HCT116 (cell line): ENCODE measurements around the gene CNTN4. TPM values are rescaled to one million over a fixed set of nuclear protein-coding genes. Genes with fewer than 3 reads are reported as not detected.

Source experiments
- ATAC-seq: fragments of 200-7000 bp; cut with Tn5 transposase; 2 replicates; pipeline ENCODE4 v1.9.1; 2020; ENCODE audit warnings: mild to moderate bottlenecking, moderate library complexity
- BruUV-seq: library from RNA; stranded (reverse); fragments of 400-500 nt; replicated peaks from 2 replicates; lab custom pipeline; 2021; lab: Mats Ljungman, UMichigan
- CTCF ChIA-PET: fragments of 300-600 bp; sonication (Branson Sonifier 250); formaldehyde crosslinking; loops from one replicate; lab custom pipeline; 2021; ENCODE audit warnings: antibody characterized with exemption; lab: Charles Lee
- POLR2A ChIA-PET: fragments of 300-600, 350-600 bp; sonication (Branson Sonifier 250); formaldehyde crosslinking; loops from one replicate; lab custom pipeline; 2021; ENCODE audit warnings: antibody characterized with exemption; lab: Charles Lee
- RAD21 ChIA-PET, 2 experiments: fragments of 300-600 bp; sonication (Branson Sonifier 250); formaldehyde crosslinking; loops; one replicate each; lab custom pipeline; 2023; ENCODE audit warnings: low total read pairs in 2 of 2; ENCODE audit not compliant: uncharacterized antibody in 2 of 2, unreplicated experiment in 2 of 2, low non-redundant PET in 1 of 2; lab: Charles Lee
- DNase-seq: peaks from one replicate; pipeline ENCODE4 v3.0.0-alpha.2; 2010; ENCODE audit warnings: low read depth, low spot score
- H2AFZ ChIP-seq: fragments of 200-600 bp; shearing (Covaris generic), sonication (generic); 2 replicates; pipeline ENCODE4 v1.6.1; 2017; ENCODE audit warnings: low read depth, mixed run types, mixed read lengths, antibody characterized with exemption, low read length; ENCODE audit not compliant: poor library complexity, severe bottlenecking
- H3K27ac ChIP-seq: 2 replicates; pipeline ENCODE4 v1.5.1; 2012; ENCODE audit warnings: low read depth, low read length
- H3K27me3 ChIP-seq: fragments of 200-600 bp; sonication (generic); 2 replicates; pipeline ENCODE4 v1.6.1; 2016; ENCODE audit warnings: mixed run types, low read length, mixed read lengths; ENCODE audit not compliant: insufficient read depth
- H3K36me3 ChIP-seq, 2 experiments: fragments of 200-500 bp in 1 of 2; fragments of 200-600 bp in 1 of 2; sonication (Bioruptor generic) in 1 of 2; sonication (generic) in 1 of 2; 2 replicates each; pipeline versions ENCODE4 v1.5.1 to v1.6.1; 2014 to 2016; ENCODE audit warnings: low read length in 2 of 2, inconsistent platforms in 1 of 2, mixed read lengths in 1 of 2, mixed run types in 1 of 2; ENCODE audit not compliant: insufficient read depth in 2 of 2, control insufficient read depth in 1 of 2
- H3K4me1 ChIP-seq, 2 experiments: fragments of 200-600 bp in 1 of 2; sonication (generic) in 1 of 2; 2 replicates each; pipeline versions ENCODE4 v1.5.1 to v1.6.1; 2012 to 2017; ENCODE audit warnings: low read length in 2 of 2, inconsistent platforms in 1 of 2, mild to moderate bottlenecking in 1 of 2, mixed read lengths in 1 of 2, mixed run types in 1 of 2, moderate library complexity in 1 of 2; ENCODE audit not compliant: insufficient read depth in 2 of 2, control insufficient read depth in 1 of 2
- H3K4me2 ChIP-seq: fragments of 200-600 bp; sonication (generic); 2 replicates; pipeline ENCODE4 v1.6.1; 2017; ENCODE audit warnings: mixed run types, low read length, mixed read lengths
- H3K4me3 ChIP-seq, 2 experiments: fragments of 200-600 bp in 1 of 2; sonication (generic) in 1 of 2; replicated peaks in 1 of 2; 2 replicates each; pipeline ENCODE4 v1.5.1; 2011 to 2016; ENCODE audit warnings: low read length in 2 of 2, control low read depth in 1 of 2, low read depth in 1 of 2, mild to moderate bottlenecking in 1 of 2, mixed read lengths in 1 of 2, mixed run types in 1 of 2
- H3K79me2 ChIP-seq: fragments of 200-600 bp; sonication (generic); 2 replicates; pipeline ENCODE4 v1.6.1; 2017; ENCODE audit warnings: mild to moderate bottlenecking, mixed run types, low read length, moderate library complexity, mixed read lengths; ENCODE audit not compliant: insufficient read depth
- H3K9ac ChIP-seq: fragments of 200-600 bp; sonication (generic); 2 replicates; pipeline ENCODE4 v1.6.1; 2016; ENCODE audit warnings: low read length, mixed read lengths
- H3K9me2 ChIP-seq: fragments of 200-600 bp; sonication (generic), shearing (Covaris generic); 2 replicates; pipeline ENCODE4 v1.6.1; 2017; ENCODE audit warnings: mixed run types, mild to moderate bottlenecking, moderate library complexity; ENCODE audit not compliant: insufficient read depth
- H3K9me3 ChIP-seq, 2 experiments: fragments of 200-500 bp in 1 of 2; fragments of 200-600 bp in 1 of 2; sonication (Bioruptor generic) in 1 of 2; sonication (generic) in 1 of 2; 2 replicates each; pipeline ENCODE4 v1.6.1; 2014 to 2017; ENCODE audit warnings: low read length in 2 of 2, mixed read lengths in 2 of 2, inconsistent platforms in 1 of 2, low read depth in 1 of 2, mild to moderate bottlenecking in 1 of 2, mixed run types in 1 of 2, moderate library complexity in 1 of 2; ENCODE audit not compliant: control insufficient read depth in 1 of 2, insufficient read depth in 1 of 2
- H4K20me1 ChIP-seq: fragments of 200-600 bp; sonication (generic), shearing (Covaris generic); 2 replicates; pipeline ENCODE4 v1.6.1; 2017; ENCODE audit warnings: mixed run types, mild to moderate bottlenecking, moderate library complexity; ENCODE audit not compliant: insufficient read depth
- EZH2phosphoT487 ChIP-seq: fragments of 200-600 bp; IDR thresholded peaks from 2 replicates; pipeline ENCODE4 v1.6.1; 2018; ENCODE audit warnings: antibody characterized with exemption, borderline replicate concordance
- FOSL1 ChIP-seq: IDR thresholded peaks from 2 replicates; pipeline ENCODE4 v1.6.1; 2012; ENCODE audit warnings: low read depth
- RAD21 ChIP-seq: IDR thresholded peaks from 2 replicates; pipeline ENCODE4 v1.6.1; 2012; ENCODE audit warnings: low read depth, mild to moderate bottlenecking
- SRF ChIP-seq: IDR thresholded peaks from 2 replicates; pipeline ENCODE4 v1.6.1; 2012; ENCODE audit warnings: low read depth
- TCF7L2 ChIP-seq: IDR thresholded peaks from 2 replicates; pipeline ENCODE4 v1.7.0; 2011; ENCODE audit warnings: borderline replicate concordance, inconsistent platforms; ENCODE audit not compliant: insufficient read depth, insufficient read length; ENCODE audit errors: extremely low read depth
- ZFX ChIP-seq: fragments of 450-650 bp; IDR thresholded peaks from 2 replicates; pipeline ENCODE4 v1.6.1; 2017
- ZNF274 ChIP-seq: fragments of 200-500 bp; sonication (Bioruptor generic); IDR thresholded peaks from 2 replicates; pipeline ENCODE4 v1.6.1; 2014; ENCODE audit warnings: mild to moderate bottlenecking, low read depth, low read length, inconsistent platforms
- intact Hi-C: fragments of 100-400 bp; cut with micrococcal nuclease; formaldehyde crosslinking; loops from 2 replicates; pipeline ENCODE4 v1.10.0; 2022
- total RNA-seq: library from RNA; stranded (reverse); gene quantifications from one replicate; pipeline ENCODE4 v1.2.1, GENCODE V29; 2021; ENCODE audit not compliant: unreplicated experiment
- TF ChIP-seq, protein P1 (sequence below): IDR thresholded peaks from 2 replicates; pipeline ENCODE4 v1.6.1; 2012

Gene CNTN4
- total RNA-seq, 1 experiment from 2014 or later, result not detected

DNA sequence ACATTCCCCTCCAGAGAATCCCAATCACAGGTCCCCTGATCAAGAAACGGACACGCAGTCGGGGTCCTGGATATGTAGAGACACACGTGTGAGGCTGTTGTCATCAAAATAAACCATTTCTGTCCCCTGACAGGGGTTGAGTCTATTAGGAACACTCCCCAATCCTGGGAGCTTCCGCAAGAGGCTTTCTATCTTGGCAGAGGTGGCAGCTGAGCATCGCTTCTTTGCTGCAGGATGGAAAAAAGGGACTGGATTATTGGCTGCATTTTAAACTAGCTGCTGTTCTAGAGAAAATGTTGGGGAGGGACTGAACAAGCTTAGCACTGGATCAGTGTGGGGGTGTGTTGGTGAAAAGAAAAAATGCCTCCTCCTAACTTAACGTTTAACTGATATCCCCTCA is 2.5 kb upstream of the CNTN4 start:
- intact Hi-C loops, result no loop called here
- no peak for ATAC-seq
- H3K9me3 ChIP-seq, result peaks cover 4 to 7% of the 10 kb centered on the region in 2 experiments; a peak in 2 of 4 replicates
- DNase-seq, result no peak
- H3K79me2 ChIP-seq, result no peaks in the 10 kb centered on the region
- H4K20me1 ChIP-seq, result no peaks in the 10 kb centered on the region
- H3K4me1 ChIP-seq, result no peaks in the 10 kb centered on the region
- CTCF ChIA-PET, result no interaction called here
- H3K4me3 ChIP-seq, result no peak overlapping the region
- no peak overlapping the region for H3K9ac ChIP-seq
- H3K9me2 ChIP-seq, result no peaks in the 10 kb centered on the region
- BruUV-seq, result no TSS peak
- H3K27ac ChIP-seq, result no peak overlapping the region
- no peak for TF ChIP-seq ZNF274
- no peak for TF ChIP-seq FOSL1
- TF ChIP-seq RAD21, result no peak
- TF ChIP-seq, protein P1, sequence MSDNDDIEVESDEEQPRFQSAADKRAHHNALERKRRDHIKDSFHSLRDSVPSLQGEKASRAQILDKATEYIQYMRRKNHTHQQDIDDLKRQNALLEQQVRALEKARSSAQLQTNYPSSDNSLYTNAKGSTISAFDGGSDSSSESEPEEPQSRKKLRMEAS, result no peak
- H2AFZ ChIP-seq, result no peak overlapping the region
- POLR2A ChIA-PET, result no interaction called here
- H3K27me3 ChIP-seq, result no peaks in the 10 kb centered on the region
- no peak overlapping the region for H3K4me2 ChIP-seq
- RAD21 ChIA-PET, result no interaction called here
- H3K36me3 ChIP-seq, result no peaks in the 10 kb centered on the region

DNA sequence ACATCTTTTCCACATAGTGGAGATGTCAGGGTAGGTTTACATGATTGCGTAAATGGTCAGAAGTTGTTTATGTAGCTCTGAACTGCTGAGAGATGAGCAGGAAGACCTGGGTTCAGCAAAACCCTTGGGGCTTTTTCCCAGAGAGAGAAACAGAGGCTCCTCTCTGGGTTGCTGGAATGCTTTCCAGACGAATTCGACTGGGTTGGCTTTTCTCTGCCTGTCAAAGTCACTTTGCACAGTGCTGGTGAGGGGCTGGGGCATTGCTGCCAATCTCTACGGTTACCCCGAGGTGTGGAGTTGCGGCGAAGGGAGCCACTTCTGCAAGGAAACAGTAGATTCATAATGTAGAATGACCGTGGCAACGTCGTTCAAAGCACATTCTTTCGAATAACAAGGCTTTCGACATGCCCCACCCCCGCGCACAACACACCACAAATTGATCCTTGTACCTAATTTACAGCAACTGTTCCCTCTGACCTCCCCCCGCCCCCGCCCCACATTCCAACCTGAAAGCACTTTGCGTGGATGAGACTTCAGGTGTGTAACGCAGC is 950 bp upstream of the CNTN4 start:
- POLR2A ChIA-PET, result no interaction called here
- no peak overlapping the region for H3K27ac ChIP-seq
- no peak overlapping the region for H3K9ac ChIP-seq
- H3K4me3 ChIP-seq, result no peak overlapping the region
- DNase-seq (no peak), ATAC-seq (no peak)
- no peaks in the 10 kb centered on the region for H3K27me3 ChIP-seq
- TF ChIP-seq ZNF274 (no peak), SRF (no peak), EZH2phosphoT487 (no peak), RAD21 (no peak), TCF7L2 (no peak), FOSL1 (no peak), ZFX (no peak)
- TF ChIP-seq, protein P1, result no peak
- no peak overlapping the region for H2AFZ ChIP-seq
- BruUV-seq, result no TSS peak
- H4K20me1 ChIP-seq, result no peaks in the 10 kb centered on the region
- H3K4me1 ChIP-seq, result no peaks in the 10 kb centered on the region
- no peak overlapping the region for H3K4me2 ChIP-seq
- intact Hi-C loops, result no loop called here
- no peaks in the 10 kb centered on the region for H3K9me2 ChIP-seq
- H3K79me2 ChIP-seq, result no peaks in the 10 kb centered on the region
- H3K36me3 ChIP-seq, result no peaks in the 10 kb centered on the region
- RAD21 ChIA-PET, result no interaction called here
- peaks cover 3 to 4% of the 10 kb centered on the region in 2 experiments; a peak in 2 of 4 replicates for H3K9me3 ChIP-seq
- CTCF ChIA-PET, result no interaction called here
